Caco-2 (cell line): ENCODE results near the gene ZNF202. TPM values are rescaled to one million over a fixed set of nuclear protein-coding genes. Genes with fewer than 3 reads are reported as not detected.

Experiments
- BruUV-seq: library from RNA; stranded (reverse); fragments of 400-500 nt; replicated peaks from 2 replicates; lab custom pipeline; 2021; lab: Mats Ljungman, UMichigan
- CTCF ChIA-PET: fragments of 300-600 bp; sonication (Branson Sonifier 250); formaldehyde crosslinking; loops from one replicate; lab custom pipeline; 2022; ENCODE audit warnings: antibody characterized with exemption; lab: Charles Lee
- POLR2A ChIA-PET: fragments of 300-600 bp; sonication (Branson Sonifier 250); formaldehyde crosslinking; loops from one replicate; lab custom pipeline; 2022; ENCODE audit warnings: antibody characterized with exemption; lab: Charles Lee
- DNase-seq, 2 experiments: peaks; one replicate each; pipeline versions ENCODE4 v3.0.0 to v3.0.0-alpha.2; 2020 to 2022
- H3K27me3 ChIP-seq: replicated peaks from 2 replicates; pipeline ENCODE4 v1.6.0; 2011; ENCODE audit warnings: low read length; ENCODE audit not compliant: control insufficient read depth, insufficient read depth
- H3K36me3 ChIP-seq: 2 replicates; pipeline ENCODE4 v1.5.1; 2011; ENCODE audit warnings: low read length; ENCODE audit not compliant: control insufficient read depth, insufficient read depth
- H3K4me1 ChIP-seq: fragments of 250-450 bp; sonication (Bioruptor Pico); 2 replicates; pipeline ENCODE4 v1.5.1; 2020; ENCODE audit warnings: mild to moderate bottlenecking
- H3K4me3 ChIP-seq: 2 replicates; pipeline ENCODE4 v1.5.1; 2011; ENCODE audit warnings: low read depth, mild to moderate bottlenecking, control low read depth, low read length
- H3K9me3 ChIP-seq: fragments of 250-450 bp; sonication (Bioruptor Pico); 2 replicates; pipeline ENCODE4 v1.5.1; 2020; ENCODE audit warnings: mild to moderate bottlenecking, moderate library complexity
- H3K27ac Mint-ChIP-seq: one replicate; pipeline ENCODE4 v1.8.0; 2022; ENCODE audit warnings: mixed read lengths; ENCODE audit not compliant: unreplicated experiment
- H3K27me3 Mint-ChIP-seq: one replicate; pipeline ENCODE4 v1.8.0; 2022; ENCODE audit warnings: mixed read lengths; ENCODE audit not compliant: insufficient read depth, unreplicated experiment
- H3K36me3 Mint-ChIP-seq: one replicate; pipeline ENCODE4 v1.8.0; 2022; ENCODE audit warnings: mild to moderate bottlenecking, mixed read lengths; ENCODE audit not compliant: insufficient read depth, unreplicated experiment
- H3K4me1 Mint-ChIP-seq: one replicate; pipeline ENCODE4 v1.8.0; 2022; ENCODE audit warnings: low read depth, mixed read lengths; ENCODE audit not compliant: unreplicated experiment
- H3K4me3 Mint-ChIP-seq: one replicate; pipeline ENCODE4 v1.8.0; 2022; ENCODE audit warnings: mild to moderate bottlenecking, moderate library complexity, mixed read lengths; ENCODE audit not compliant: unreplicated experiment
- H3K9me3 Mint-ChIP-seq: one replicate; pipeline ENCODE4 v1.8.0; 2022; ENCODE audit warnings: mixed read lengths; ENCODE audit not compliant: unreplicated experiment
- CTCF ChIP-seq, 2 experiments: fragments of 200-600 bp in 1 of 2; IDR thresholded peaks; 1 replicate in 1 of 2; 2 replicates in 1 of 2; pipeline versions ENCODE4 v1.5.1 to v1.8.0; 2011 to 2022; ENCODE audit warnings: antibody characterized with exemption in 1 of 2, control low read depth in 1 of 2, inconsistent platforms in 1 of 2, low read depth in 1 of 2, low read length in 1 of 2, mild to moderate bottlenecking in 1 of 2, moderate library complexity in 1 of 2; ENCODE audit not compliant: insufficient read depth in 1 of 2, severe bottlenecking in 1 of 2, unreplicated experiment in 1 of 2
- intact Hi-C: fragments of 100-400 bp; cut with micrococcal nuclease; formaldehyde crosslinking; loops from one replicate; pipeline ENCODE4 v1.10.0; 2022; ENCODE audit not compliant: unreplicated experiment
- total RNA-seq: library from RNA; stranded (reverse); gene quantifications from 2 replicates; pipeline ENCODE4 v1.2.3, GENCODE V29; 2022

ZNF202 gene
- total RNA-seq, 1 experiment from 2014 or later: 25.5 TPM

- TF ChIP-seq CTCF (IDR thresholded peaks at IDR 0.05; ENCODE audit: insufficient read depth in 1 of 2, low read depth in 1 of 2, low read length in 1 of 2, severe bottlenecking in 1 of 2, unreplicated experiment in 1 of 2): no peak
- POLR2A ChIA-PET: no interaction called here
- no peaks in the 10 kb centered on the region for H3K4me1 Mint-ChIP-seq
These were observed 34.5 kb upstream of the ZNF202 start for GRCh38 chr11:123775715-123776549.

GRCh38 chr11:123775289-123775688 is 33.8 kb upstream of the ZNF202 start:
- H3K4me1 ChIP-seq: no peaks in the 10 kb centered on the region
- no peaks in the 10 kb centered on the region for H3K36me3 Mint-ChIP-seq
- TF ChIP-seq CTCF (IDR thresholded peaks at IDR 0.05; ENCODE audit: insufficient read depth in 1 of 2, low read depth in 1 of 2, low read length in 1 of 2, severe bottlenecking in 1 of 2, unreplicated experiment in 1 of 2): no peak
- BruUV-seq: no TSS peak
- no peaks in the 10 kb centered on the region for H3K36me3 ChIP-seq
- no peaks in the 10 kb centered on the region for H3K27me3 ChIP-seq
- H3K9me3 Mint-ChIP-seq: no peaks in the 10 kb centered on the region
- H3K27me3 Mint-ChIP-seq: no peaks in the 10 kb centered on the region
- H3K4me3 Mint-ChIP-seq: no peak overlapping the region
- 0 out of 2 replicates have a peak, but pooled peaks cover 1% of the 10 kb centered on the region for H3K9me3 ChIP-seq
- intact Hi-C loops: no loop called here
- no peaks in the 10 kb centered on the region for H3K4me1 Mint-ChIP-seq
- ChIA-PET CTCF (no interaction called here), POLR2A (no interaction called here)
- H3K4me3 ChIP-seq: no peak overlapping the region
- no peak for DNase-seq
- no peak overlapping the region for H3K27ac Mint-ChIP-seq

More at GRCh38 chr11:123775715-123776549, 34.5 kb upstream of the ZNF202 start:
- Histone ChIP-seq H3K9me3 (no peaks in the 10 kb centered on the region), H3K4me1 (no peaks in the 10 kb centered on the region), H3K4me3 (no peak overlapping the region), H3K36me3 (no peaks in the 10 kb centered on the region), H3K27me3 (no peaks in the 10 kb centered on the region)
- no peaks in the 10 kb centered on the region for H3K36me3 Mint-ChIP-seq
- no peak overlapping the region for H3K4me3 Mint-ChIP-seq
- no TSS peak for BruUV-seq
- intact Hi-C loops: no loop called here
- CTCF ChIA-PET: no interaction called here
- no peak overlapping the region for H3K27ac Mint-ChIP-seq
- H3K27me3 Mint-ChIP-seq: no peaks in the 10 kb centered on the region
- no peaks in the 10 kb centered on the region for H3K9me3 Mint-ChIP-seq
- no peak for DNase-seq

GRCh38 chr11:123773959-123774358 is 32.5 kb upstream of the ZNF202 start:
- H3K9me3 ChIP-seq: 0 out of 2 replicates have a peak, but pooled peaks cover 3% of the 10 kb centered on the region
- H3K9me3 Mint-ChIP-seq: no peaks in the 10 kb centered on the region
- no peak overlapping the region for H3K4me3 Mint-ChIP-seq
- H3K4me1 Mint-ChIP-seq: no peaks in the 10 kb centered on the region
- H3K4me1 ChIP-seq: no peaks in the 10 kb centered on the region
- H3K36me3 ChIP-seq: no peaks in the 10 kb centered on the region
- CTCF ChIA-PET: no interaction called here
- no TSS peak for BruUV-seq
- TF ChIP-seq CTCF (IDR thresholded peaks at IDR 0.05; ENCODE audit: insufficient read depth in 1 of 2, low read depth in 1 of 2, low read length in 1 of 2, severe bottlenecking in 1 of 2, unreplicated experiment in 1 of 2): no peak
- no peaks in the 10 kb centered on the region for H3K36me3 Mint-ChIP-seq
- intact Hi-C loops: no loop called here
- POLR2A ChIA-PET: no interaction called here
- DNase-seq: no peak
- H3K27ac Mint-ChIP-seq: no peak overlapping the region
- no peaks in the 10 kb centered on the region for H3K27me3 Mint-ChIP-seq
- no peak overlapping the region for H3K4me3 ChIP-seq
- no peaks in the 10 kb centered on the region for H3K27me3 ChIP-seq
